Activated B cell treated with CpG ODN at 0.5 μM for 24 hours (primary cell): Measurements from ENCODE around the gene RB1. TPM values are rescaled to one million over a fixed set of nuclear protein-coding genes. Genes with fewer than 3 reads are reported as not detected.

Source experiments
- ATAC-seq: fragments of 200-7000 bp; cut with Tn5 transposase; one replicate; pipeline ENCODE4 v1.10.0; 2021; ENCODE audit warnings: low read depth, mild to moderate bottlenecking, moderate library complexity
- CTCF ChIA-PET: fragments of 350-600 bp; sonication (Branson Sonifier 250); formaldehyde crosslinking; loops from one replicate; lab custom pipeline; 2021; ENCODE audit warnings: antibody characterized with exemption; lab: Charles Lee
- POLR2A ChIA-PET: fragments of 350-600 bp; sonication (Branson Sonifier 250); formaldehyde crosslinking; loops from one replicate; lab custom pipeline; 2021; ENCODE audit warnings: antibody characterized with exemption; lab: Charles Lee
- DNase-seq: peaks from one replicate; pipeline ENCODE4 v3.0.0; 2022
- H3K27ac Mint-ChIP-seq: one replicate; pipeline ENCODE4 v1.8.0; 2020; ENCODE audit warnings: mixed read lengths
- H3K27me3 Mint-ChIP-seq: one replicate; pipeline ENCODE4 v1.8.0; 2021; ENCODE audit warnings: mixed read lengths
- H3K36me3 Mint-ChIP-seq: one replicate; pipeline ENCODE4 v1.8.0; 2021; ENCODE audit warnings: low read depth, mixed read lengths
- H3K4me1 Mint-ChIP-seq: one replicate; pipeline ENCODE4 v1.8.0; 2021; ENCODE audit warnings: mixed read lengths
- H3K4me3 Mint-ChIP-seq: one replicate; pipeline ENCODE4 v1.8.0; 2020; ENCODE audit warnings: mild to moderate bottlenecking, mixed read lengths
- H3K9me3 Mint-ChIP-seq: one replicate; pipeline ENCODE4 v1.8.0; 2020; ENCODE audit warnings: mixed read lengths
- intact Hi-C: fragments of 100-400 bp; cut with micrococcal nuclease; formaldehyde crosslinking; loops from one replicate; pipeline ENCODE4 v1.15.1; 2024
- total RNA-seq: library from RNA; stranded (reverse); gene quantifications from 2 replicates; pipeline ENCODE4 v1.2.3, GENCODE V29; 2022
- TF ChIP-seq, protein P1 (sequence below): fragments of 200-600 bp; IDR thresholded peaks from one replicate; pipeline ENCODE4 v1.8.0; 2022; ENCODE audit warnings: antibody characterized with exemption, mild to moderate bottlenecking

RB1 gene
- total RNA-seq, 1 donor from 2014 or later, result 70.5 TPM

DNA sequence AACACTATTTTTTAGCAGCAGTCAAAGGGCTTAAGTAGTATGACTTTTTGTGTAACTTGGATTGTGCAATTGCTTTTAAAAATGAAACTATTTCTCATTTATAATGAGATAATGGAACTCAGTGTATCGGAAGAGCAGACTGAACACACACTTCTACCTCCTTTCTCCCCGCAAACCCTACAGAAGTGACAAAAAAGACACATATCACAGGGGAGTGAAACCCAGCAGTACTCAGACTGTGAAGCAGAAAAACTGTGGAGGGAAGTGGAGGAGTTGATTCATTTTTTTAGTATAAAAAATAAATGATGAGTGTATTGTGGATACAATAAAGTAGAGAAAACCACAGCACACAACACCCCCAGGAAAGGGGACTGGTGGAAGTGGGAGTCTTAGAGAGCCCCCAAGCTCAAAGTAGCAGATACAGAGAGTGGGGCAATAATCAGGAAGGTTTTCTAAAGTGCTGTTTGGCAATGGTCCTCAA, 99.6 kb downstream of the RB1 start:
- DNase-seq, result no peak
- no peak for ATAC-seq
- no peaks in the 10 kb centered on the region for H3K9me3 Mint-ChIP-seq
- TF ChIP-seq, protein P1, sequence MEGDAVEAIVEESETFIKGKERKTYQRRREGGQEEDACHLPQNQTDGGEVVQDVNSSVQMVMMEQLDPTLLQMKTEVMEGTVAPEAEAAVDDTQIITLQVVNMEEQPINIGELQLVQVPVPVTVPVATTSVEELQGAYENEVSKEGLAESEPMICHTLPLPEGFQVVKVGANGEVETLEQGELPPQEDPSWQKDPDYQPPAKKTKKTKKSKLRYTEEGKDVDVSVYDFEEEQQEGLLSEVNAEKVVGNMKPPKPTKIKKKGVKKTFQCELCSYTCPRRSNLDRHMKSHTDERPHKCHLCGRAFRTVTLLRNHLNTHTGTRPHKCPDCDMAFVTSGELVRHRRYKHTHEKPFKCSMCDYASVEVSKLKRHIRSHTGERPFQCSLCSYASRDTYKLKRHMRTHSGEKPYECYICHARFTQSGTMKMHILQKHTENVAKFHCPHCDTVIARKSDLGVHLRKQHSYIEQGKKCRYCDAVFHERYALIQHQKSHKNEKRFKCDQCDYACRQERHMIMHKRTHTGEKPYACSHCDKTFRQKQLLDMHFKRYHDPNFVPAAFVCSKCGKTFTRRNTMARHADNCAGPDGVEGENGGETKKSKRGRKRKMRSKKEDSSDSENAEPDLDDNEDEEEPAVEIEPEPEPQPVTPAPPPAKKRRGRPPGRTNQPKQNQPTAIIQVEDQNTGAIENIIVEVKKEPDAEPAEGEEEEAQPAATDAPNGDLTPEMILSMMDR, result no peak
- POLR2A ChIA-PET, result no interaction called here
- no peak overlapping the region for H3K4me3 Mint-ChIP-seq
- intact Hi-C loops, result no loop called here
- H3K27me3 Mint-ChIP-seq, result no peaks in the 10 kb centered on the region
- no peak overlapping the region for H3K27ac Mint-ChIP-seq
- peaks cover 56% of the 10 kb centered on the region for H3K36me3 Mint-ChIP-seq
- CTCF ChIA-PET, result no interaction called here
- H3K4me1 Mint-ChIP-seq, result peaks cover 15% of the 10 kb centered on the region

DNA sequence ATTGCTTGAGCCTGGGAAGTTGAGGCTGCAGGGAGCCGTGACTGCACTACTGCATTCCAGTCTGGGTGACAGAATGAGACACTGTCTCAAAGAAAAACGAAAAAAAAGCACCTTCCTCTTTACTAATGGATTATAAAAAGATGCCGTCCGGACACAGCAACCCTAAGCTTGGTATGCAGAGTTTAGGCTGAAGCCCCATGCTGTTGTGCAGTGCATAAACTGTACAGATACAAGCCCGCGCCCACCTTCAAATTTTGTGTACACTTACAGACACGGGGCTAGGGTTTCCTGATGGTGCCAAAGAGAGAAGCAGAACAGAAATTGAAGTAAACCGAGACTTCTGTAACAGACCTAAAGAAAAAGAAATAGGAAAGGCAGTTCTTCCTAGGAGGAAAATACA, 100.4 kb downstream of the RB1 start:
- DNase-seq, result no peak
- Mint-ChIP-seq H3K4me3 (no peak overlapping the region), H3K36me3 (peaks cover 59% of the 10 kb centered on the region), H3K9me3 (no peaks in the 10 kb centered on the region), H3K27me3 (no peaks in the 10 kb centered on the region), H3K27ac (no peak overlapping the region), H3K4me1 (peaks cover 15% of the 10 kb centered on the region)
- ChIA-PET CTCF (no interaction called here), POLR2A (no interaction called here)
- TF ChIP-seq, protein P1, result no peak
- no peak for ATAC-seq
- intact Hi-C loops, result no loop called here

DNA sequence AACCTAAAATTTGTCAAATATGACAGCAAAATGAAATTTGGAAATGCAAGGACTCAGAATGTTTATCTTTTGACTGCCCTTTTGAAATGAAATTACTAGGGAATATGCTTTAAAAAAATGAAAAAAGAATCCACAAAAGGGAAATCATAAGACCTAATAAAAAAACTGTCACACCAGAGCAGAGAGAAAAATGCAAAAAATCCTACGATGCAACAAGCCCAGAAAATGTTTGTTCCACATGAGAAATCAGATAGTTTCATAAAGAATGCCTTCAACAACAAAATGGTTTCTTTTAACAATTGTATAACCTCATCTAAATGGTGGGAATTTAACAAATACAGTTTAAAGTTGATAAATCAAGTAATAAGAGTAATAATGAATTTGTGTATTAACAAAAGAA, 101.4 kb downstream of the RB1 start:
- Mint-ChIP-seq H3K27ac (no peak overlapping the region), H3K4me3 (no peak overlapping the region), H3K9me3 (no peaks in the 10 kb centered on the region), H3K27me3 (no peaks in the 10 kb centered on the region), H3K36me3 (peaks cover 56% of the 10 kb centered on the region), H3K4me1 (peaks cover 12% of the 10 kb centered on the region)
- no peak for ATAC-seq
- TF ChIP-seq, protein P1, result no peak
- POLR2A ChIA-PET, result no interaction called here
- CTCF ChIA-PET, result no interaction called here
- DNase-seq, result no peak
- intact Hi-C loops, result no loop called here

DNA sequence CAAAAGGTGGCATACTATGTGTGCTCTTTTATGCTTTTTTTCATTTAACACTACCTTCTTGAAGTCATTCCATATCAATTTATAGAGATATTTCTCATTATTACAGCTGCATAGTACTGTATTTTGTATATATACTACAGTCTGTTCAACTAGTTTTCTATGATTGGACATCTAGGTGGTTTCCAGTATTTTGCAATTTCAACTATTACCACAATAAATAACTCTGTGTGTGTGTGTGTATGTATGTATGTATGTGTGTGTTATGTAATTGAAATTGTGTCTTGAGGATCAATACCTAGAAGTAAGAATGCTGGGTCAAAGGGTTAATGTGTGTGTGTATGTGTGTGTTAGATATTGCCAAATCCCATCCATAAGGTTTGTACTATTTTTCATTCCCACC, 102.3 kb downstream of the RB1 start:
- ATAC-seq, result no peak
- intact Hi-C loops, result no loop called here
- CTCF ChIA-PET, result no interaction called here
- H3K4me3 Mint-ChIP-seq, result no peak overlapping the region
- H3K27ac Mint-ChIP-seq, result no peak overlapping the region
- POLR2A ChIA-PET, result no interaction called here
- TF ChIP-seq, protein P1, result no peak
- no peaks in the 10 kb centered on the region for H3K27me3 Mint-ChIP-seq
- H3K4me1 Mint-ChIP-seq, result peaks cover 6% of the 10 kb centered on the region
- no peaks in the 10 kb centered on the region for H3K9me3 Mint-ChIP-seq
- peaks cover 57% of the 10 kb centered on the region for H3K36me3 Mint-ChIP-seq
- no peak for DNase-seq

DNA sequence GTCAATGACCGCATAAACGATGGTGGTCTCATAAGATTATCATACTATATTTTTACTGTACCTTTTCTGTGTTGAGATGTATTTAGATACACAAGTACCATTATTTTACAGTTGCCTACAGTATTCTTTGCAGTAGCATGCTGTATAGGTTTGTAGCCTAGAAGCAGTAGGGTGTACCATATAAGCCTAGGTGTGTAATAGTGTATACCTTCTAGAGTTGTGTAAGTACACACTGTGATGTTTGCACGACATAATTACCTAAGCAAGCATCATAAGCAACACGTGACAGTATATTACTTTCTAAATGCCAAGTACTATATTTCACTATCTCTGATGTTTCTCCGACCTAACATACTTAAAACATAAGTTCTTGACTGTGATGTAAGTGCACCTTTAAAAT, 106.6 kb downstream of the RB1 start:
- ChIA-PET CTCF (no interaction called here), POLR2A (no interaction called here)
- intact Hi-C loops, result no loop called here
- DNase-seq, result no peak
- Mint-ChIP-seq H3K27ac (no peak overlapping the region), H3K27me3 (no peaks in the 10 kb centered on the region), H3K4me1 (peaks cover 16% of the 10 kb centered on the region), H3K4me3 (no peak overlapping the region), H3K9me3 (no peaks in the 10 kb centered on the region), H3K36me3 (peaks cover 56% of the 10 kb centered on the region)
- no peak for ATAC-seq
- TF ChIP-seq, protein P1, result no peak
